ENCODE results near the gene VSTM4.

DNA sequence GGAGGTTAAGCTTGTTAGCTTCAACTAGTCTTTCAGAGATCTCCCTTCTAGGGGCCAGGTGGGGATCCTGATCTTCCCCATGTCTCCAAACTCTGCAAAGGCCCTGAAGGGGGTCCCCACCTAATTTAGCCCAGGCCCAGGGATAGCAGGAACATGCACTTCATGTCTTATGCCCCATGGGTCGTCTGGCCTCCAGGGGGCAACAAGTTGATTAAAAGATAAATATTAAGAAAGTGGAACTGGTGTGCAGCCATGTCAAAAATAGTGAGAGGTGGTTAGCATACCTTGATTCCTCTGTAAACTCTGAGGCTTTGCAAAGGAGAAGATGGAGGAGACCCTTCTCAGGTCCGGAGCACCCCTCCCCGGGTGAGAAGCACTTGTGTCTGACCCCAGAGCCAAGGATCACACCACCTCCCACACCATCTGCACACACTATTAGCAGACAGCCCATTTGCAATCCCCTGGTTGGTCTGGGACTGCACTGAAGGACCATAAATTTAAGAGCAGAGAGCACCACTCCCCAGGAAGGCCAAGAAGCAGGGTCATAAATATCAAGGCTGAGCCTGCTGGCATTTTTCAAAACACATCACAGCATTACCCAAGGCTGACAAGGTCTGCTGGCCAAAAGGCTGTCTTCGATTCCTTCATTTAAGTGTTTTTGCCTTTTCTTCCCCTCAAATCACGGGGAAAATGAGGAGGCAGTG, 131.5 kb downstream of the VSTM4 start:
- TF ChIP-seq YY1 (IDR thresholded peaks at IDR 0.05; ENCODE audit: insufficient read depth, insufficient read length) (no peak), ZNF274 (IDR thresholded peaks at IDR 0.05; ENCODE audit: low read depth, low read length) (no peak)

Data from NT2/D1 (cell line).